Measurements from ENCODE around the gene INTS3.

Gene INTS3

DNA sequence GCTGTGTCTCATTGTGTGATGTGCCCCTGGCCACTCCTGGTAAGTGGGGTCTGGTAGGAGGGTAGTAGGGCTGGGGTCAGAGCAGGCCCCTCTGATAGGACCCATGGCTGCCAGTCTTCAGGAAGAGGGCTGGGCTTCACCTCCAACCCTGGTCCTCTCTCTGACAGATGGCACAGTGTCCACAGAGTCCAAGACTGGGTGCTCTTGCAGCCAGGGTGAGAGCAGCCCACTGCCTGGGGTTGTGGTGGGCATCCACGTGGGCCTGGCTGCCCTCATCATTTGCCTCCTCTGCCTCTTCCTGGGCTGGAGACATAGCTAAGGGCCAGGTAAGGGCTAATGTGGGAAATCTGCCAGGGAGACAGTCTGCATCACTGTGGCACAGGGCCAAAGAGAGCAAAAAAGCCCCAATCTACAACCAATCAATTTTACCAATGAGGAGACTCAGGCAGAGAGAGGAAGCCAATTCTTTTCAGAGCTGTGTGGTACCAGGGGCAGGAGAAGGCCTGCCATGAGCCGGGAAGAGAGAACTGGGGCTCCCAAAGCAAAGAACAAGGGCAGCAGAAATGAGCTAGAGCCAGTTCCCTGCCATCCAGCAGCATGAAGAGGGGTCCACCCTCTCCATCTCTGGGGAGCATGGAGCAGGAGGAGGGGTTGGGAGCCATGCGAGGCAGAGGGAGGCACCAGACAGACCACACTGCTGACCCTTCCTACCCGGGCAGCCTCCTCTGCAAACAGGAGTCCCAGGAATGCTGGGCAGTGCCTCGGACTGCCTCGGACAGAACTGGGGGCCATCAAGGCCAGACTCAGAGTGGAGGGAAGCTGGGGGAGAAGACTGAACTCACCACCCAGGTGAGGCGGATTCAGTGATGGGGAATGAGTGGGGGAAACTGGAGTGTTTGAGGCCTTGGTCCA is 74.2 kb downstream of the INTS3 start:
- in situ Hi-C loops (cut with HindIII; ENCODE audit: low sequenced_read_pairs), result loop anchor here (25.0 kb wide), 1 partner anchor 110 kb away; the partner anchor contains the start of gene GATAD2B

DNA sequence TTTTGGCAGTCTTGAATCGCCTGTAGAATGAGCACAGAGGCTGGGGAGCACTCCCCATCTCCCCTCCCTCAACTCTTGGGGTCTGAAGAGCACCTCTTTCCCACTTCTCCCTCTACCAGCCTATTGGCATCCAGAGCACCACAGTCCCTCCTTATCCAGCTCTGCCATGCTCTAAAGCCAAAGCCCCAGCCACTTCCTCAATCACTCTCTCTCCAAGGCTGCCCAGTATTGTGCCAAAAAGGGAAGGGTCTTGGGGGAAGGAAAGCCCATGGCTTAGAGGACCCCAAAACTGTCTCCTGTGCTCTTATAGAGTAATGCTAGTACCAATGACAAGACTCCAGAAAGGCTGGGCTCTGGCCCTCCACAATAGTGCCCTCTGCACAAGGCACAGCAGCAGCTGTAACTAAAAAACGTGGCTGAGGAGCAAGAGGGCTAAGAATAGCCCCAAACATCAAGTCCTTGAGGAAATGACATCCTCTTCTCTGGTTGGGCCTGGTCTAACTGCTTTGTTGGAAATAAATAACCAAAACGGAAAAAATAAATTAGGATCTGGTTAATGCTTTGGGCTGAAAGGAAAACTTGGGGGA is 75.7 kb downstream of the INTS3 start:
- in situ Hi-C loops (cut with HindIII; ENCODE audit: low sequenced_read_pairs), result loop anchor here (25.0 kb wide), 1 partner anchor 109 kb away; the partner anchor contains the start of gene GATAD2B
- H3K4me3 ChIP-seq (ENCODE audit: low read depth, low read length), result no peak overlapping the region
- TF ChIP-seq, protein P1, sequence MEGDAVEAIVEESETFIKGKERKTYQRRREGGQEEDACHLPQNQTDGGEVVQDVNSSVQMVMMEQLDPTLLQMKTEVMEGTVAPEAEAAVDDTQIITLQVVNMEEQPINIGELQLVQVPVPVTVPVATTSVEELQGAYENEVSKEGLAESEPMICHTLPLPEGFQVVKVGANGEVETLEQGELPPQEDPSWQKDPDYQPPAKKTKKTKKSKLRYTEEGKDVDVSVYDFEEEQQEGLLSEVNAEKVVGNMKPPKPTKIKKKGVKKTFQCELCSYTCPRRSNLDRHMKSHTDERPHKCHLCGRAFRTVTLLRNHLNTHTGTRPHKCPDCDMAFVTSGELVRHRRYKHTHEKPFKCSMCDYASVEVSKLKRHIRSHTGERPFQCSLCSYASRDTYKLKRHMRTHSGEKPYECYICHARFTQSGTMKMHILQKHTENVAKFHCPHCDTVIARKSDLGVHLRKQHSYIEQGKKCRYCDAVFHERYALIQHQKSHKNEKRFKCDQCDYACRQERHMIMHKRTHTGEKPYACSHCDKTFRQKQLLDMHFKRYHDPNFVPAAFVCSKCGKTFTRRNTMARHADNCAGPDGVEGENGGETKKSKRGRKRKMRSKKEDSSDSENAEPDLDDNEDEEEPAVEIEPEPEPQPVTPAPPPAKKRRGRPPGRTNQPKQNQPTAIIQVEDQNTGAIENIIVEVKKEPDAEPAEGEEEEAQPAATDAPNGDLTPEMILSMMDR (IDR thresholded peaks at IDR 0.05; ENCODE audit: low read depth, low read length, missing control alignments), result no peak
- DNase-seq (ENCODE audit: low read depth), result no peak

More for the DNA sequence above, 74.2 kb downstream of the INTS3 start:
- TF ChIP-seq, protein P1 (IDR thresholded peaks at IDR 0.05; ENCODE audit: low read depth, low read length, missing control alignments), result no peak
- H3K4me3 ChIP-seq (ENCODE audit: low read depth, low read length), result no peak overlapping the region
- DNase-seq (ENCODE audit: low read depth), result no peak

DNA sequence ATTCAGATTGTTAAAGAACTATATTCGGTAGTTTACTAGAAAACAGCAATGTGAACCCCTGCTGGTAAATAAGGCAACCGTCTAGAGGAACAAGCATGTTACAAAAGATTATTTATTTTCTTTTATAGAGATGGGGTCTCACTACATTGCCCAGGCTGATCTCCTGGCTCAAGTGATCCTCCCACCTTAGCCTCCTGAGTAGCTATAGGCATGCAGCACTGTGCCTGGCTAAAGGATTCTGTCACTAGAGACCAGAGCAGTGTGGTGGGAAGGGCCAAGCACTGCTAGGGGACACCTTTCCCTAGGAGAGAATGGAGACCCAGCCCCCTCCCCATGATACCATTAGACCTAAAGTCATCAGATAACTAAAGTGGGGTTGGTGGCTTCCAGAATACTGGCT is 76.3 kb downstream of the INTS3 start:
- DNase-seq (ENCODE audit: low read depth), result no peak
- in situ Hi-C loops (cut with HindIII; ENCODE audit: low sequenced_read_pairs), result loop anchor here (25.0 kb wide), 1 partner anchor 108 kb away; the partner anchor contains the start of gene GATAD2B
- TF ChIP-seq, protein P1 (IDR thresholded peaks at IDR 0.05; ENCODE audit: low read depth, low read length, missing control alignments), result no peak
- H3K4me3 ChIP-seq (ENCODE audit: low read depth, low read length), result no peak overlapping the region

DNA sequence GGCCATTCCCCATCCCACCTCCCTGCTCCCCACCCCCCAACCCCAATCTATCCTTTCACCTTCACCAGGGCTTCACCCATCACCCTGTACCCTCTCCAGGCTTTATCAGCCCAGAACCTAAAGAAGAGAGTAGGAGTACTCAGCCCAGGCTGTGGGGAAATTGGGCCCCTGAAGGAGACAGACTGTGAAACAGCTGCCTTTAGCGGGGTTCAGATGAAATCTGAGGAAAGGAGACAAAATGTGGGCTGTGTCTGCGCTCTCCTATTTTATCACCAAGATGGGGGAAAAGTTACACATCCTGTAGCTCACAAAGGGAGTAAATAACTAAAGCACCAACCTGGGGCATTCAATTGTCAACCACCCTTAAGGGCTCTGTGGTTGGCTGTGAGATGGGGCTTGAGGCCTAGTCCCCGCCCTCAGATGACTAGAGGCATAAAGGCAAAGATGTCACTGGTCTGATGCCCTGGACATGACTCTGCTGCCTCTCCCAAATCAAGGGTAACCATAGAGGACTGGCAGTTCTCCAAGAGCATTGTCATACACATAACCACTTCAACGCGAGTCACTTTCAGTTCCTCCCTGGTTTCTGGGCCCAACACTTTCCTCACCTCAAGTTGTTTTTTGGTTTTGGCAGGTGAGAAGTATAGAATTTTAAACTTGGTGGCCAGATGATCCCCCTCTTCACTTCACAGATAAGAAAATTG is 77.3 kb downstream of the INTS3 start:
- TF ChIP-seq, protein P1 (IDR thresholded peaks at IDR 0.05; ENCODE audit: low read depth, low read length, missing control alignments), result no peak
- peak; percentile 24 for DNase-seq (ENCODE audit: low read depth)
- H3K4me3 ChIP-seq (ENCODE audit: low read depth, low read length), result no peak overlapping the region
- in situ Hi-C loops (cut with HindIII; ENCODE audit: low sequenced_read_pairs), result loop anchor here (25.0 kb wide), 1 partner anchor 107 kb away; the partner anchor contains the start of gene GATAD2B

DNA sequence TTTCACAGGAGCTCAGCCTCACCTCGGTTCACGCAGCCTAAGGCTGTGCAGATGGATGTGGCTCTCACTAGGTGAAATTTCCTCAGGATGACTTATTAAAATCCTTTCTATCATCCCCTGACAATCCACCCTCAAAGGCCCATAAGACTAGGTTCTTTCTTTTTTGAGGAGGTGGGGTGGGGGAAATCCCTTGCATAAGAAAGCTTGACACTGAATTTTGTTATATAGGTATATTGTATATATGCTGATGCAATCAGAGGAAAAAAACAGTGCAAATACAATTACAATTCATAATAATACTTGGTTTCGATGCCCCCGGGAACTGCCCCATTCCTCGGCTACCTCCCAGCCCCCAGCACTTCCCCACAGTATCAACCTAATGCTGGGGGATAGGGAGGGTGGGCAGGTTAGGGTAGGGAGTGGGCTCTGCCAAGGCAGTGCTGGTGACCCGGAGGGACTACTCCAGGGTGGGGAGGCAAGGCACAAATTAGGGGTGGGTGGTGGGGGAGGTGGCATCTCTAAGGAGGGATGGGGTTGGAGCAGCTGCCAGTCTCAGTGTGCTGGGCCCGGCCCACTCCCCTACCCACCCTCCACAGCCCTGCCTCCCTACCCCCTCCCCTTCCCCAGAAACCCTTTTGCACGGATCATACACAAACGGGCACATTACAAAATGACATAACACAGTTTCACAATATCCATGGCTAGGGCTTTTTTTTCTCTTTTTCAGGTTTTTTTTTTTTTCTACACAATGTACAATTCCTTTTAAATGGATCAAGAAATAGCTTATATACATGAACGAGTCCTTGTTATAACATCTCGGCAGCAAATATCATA is 78.3 kb downstream of the INTS3 start:
- DNase-seq (ENCODE audit: low read depth), result no peak
- in situ Hi-C loops (cut with HindIII; ENCODE audit: low sequenced_read_pairs), result loop anchor here (25.0 kb wide), 1 partner anchor 106 kb away; the partner anchor contains the start of gene GATAD2B
- TF ChIP-seq, protein P1 (IDR thresholded peaks at IDR 0.05; ENCODE audit: low read depth, low read length, missing control alignments), result no peak
- no peak overlapping the region for H3K4me3 ChIP-seq (ENCODE audit: low read depth, low read length)
